Gastroesophageal sphincter (tissue), 3 donors: ENCODE data around the gene DPM3.

ENCODE experiments used
- CTCF ChIP-seq, 4 experiments: fragments of 200-600 bp in 2 of 4; fragments of 450-650 bp in 2 of 4; sonication (generic) in 1 of 4; IDR thresholded peaks; one replicate each; pipeline ENCODE4 v1.5.1; 2017 to 2019; ENCODE audit warnings: antibody characterized with exemption in 4 of 4, mild to moderate bottlenecking in 2 of 4, moderate library complexity in 2 of 4
- EP300 ChIP-seq: sonication (generic); formaldehyde crosslinking; IDR thresholded peaks from one replicate; pipeline ENCODE4 v1.6.1; 2017; ENCODE audit warnings: antibody characterized with exemption, mild to moderate bottlenecking
- POLR2AphosphoS5 ChIP-seq: sonication (generic); formaldehyde crosslinking; IDR thresholded peaks from one replicate; pipeline ENCODE4 v1.6.1; 2017; ENCODE audit warnings: antibody characterized with exemption

GRCh38 chr1:155186794-155187455, 46.6 kb upstream of the DPM3 start:
- TF ChIP-seq CTCF (IDR thresholded peaks at IDR 0.05) (no peak), EP300 (no peak), POLR2AphosphoS5 (no peak)
